Kidney epithelial cell (primary cell): ENCODE measurements around the gene CSNK1D. TPM values are rescaled to one million over a fixed set of nuclear protein-coding genes. Genes with fewer than 3 reads are reported as not detected.

Source experiments
- DNase-seq: peaks from one replicate; pipeline ENCODE4 v3.0.0-alpha.2; 2010; ENCODE audit warnings: low read depth
- H3K27me3 ChIP-seq: 2 replicates; pipeline ENCODE4 v1.6.0; 2011; ENCODE audit warnings: low read length; ENCODE audit not compliant: control insufficient read depth, insufficient read depth
- H3K36me3 ChIP-seq: 2 replicates; pipeline ENCODE4 v1.5.1; 2011; ENCODE audit warnings: low read length; ENCODE audit not compliant: control insufficient read depth, insufficient read depth
- H3K4me3 ChIP-seq: 2 replicates; pipeline ENCODE4 v1.5.1; 2011; ENCODE audit warnings: low read depth, mild to moderate bottlenecking, control low read depth, low read length
- total RNA-seq: library from RNA; depleted of rRNA; stranded (reverse); fragments of >200 nt; gene quantifications from 2 replicates; pipeline ENCODE4 v1.2.3, GENCODE V29; 2015
- TF ChIP-seq, protein P1 (sequence below): IDR thresholded peaks from 2 replicates; pipeline ENCODE4 v1.5.1; 2011; ENCODE audit warnings: mild to moderate bottlenecking, moderate library complexity, low read length, control low read depth, inconsistent platforms; ENCODE audit not compliant: insufficient read depth, poor library complexity, severe bottlenecking

CSNK1D gene
- total RNA-seq, 1 donor from 2014 or later = 61.7 TPM

DNA sequence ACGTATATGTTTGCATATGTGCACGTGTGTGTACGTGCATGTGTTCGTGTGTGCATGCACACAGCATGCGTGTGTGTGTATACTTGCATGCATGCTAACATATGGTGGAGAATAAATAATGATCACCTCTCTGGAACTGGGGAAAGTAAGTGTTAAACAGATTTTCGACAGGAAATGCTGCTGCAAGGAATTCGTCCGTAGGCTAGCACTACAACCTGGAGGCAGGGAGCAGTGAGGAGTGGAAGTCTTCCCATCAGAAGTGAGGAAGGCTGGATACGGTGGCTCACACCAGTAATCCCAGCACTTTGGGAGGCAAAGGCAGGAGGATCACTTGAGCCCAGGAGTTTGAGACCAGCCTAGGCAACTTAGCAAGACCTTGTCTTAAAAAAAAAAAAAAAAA, 4.8 kb upstream of the CSNK1D start:
- Histone ChIP-seq H3K27me3 (no peaks in the 10 kb centered on the region), H3K36me3 (no peaks in the 10 kb centered on the region), H3K4me3 (no peak overlapping the region)
- TF ChIP-seq, protein P1, sequence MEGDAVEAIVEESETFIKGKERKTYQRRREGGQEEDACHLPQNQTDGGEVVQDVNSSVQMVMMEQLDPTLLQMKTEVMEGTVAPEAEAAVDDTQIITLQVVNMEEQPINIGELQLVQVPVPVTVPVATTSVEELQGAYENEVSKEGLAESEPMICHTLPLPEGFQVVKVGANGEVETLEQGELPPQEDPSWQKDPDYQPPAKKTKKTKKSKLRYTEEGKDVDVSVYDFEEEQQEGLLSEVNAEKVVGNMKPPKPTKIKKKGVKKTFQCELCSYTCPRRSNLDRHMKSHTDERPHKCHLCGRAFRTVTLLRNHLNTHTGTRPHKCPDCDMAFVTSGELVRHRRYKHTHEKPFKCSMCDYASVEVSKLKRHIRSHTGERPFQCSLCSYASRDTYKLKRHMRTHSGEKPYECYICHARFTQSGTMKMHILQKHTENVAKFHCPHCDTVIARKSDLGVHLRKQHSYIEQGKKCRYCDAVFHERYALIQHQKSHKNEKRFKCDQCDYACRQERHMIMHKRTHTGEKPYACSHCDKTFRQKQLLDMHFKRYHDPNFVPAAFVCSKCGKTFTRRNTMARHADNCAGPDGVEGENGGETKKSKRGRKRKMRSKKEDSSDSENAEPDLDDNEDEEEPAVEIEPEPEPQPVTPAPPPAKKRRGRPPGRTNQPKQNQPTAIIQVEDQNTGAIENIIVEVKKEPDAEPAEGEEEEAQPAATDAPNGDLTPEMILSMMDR = no peak
- DNase-seq = no peak

- TF ChIP-seq, protein P1 = no peak
- no peak overlapping the region for H3K4me3 ChIP-seq
- DNase-seq = no peak
- no peaks in the 10 kb centered on the region for H3K27me3 ChIP-seq
- H3K36me3 ChIP-seq = no peaks in the 10 kb centered on the region
Measured at GRCh38 chr17:82277851-82278250, 4.4 kb upstream of the CSNK1D start.

- TF ChIP-seq, protein P1 = no peak
Measured at GRCh38 chr17:82276938-82277337, 3.4 kb upstream of the CSNK1D start.

GRCh38 chr17:82275326-82275725, 1.8 kb upstream of the CSNK1D start:
- TF ChIP-seq, protein P1 = no peak
- no peak overlapping the region for H3K4me3 ChIP-seq
- no peak for DNase-seq
- no peaks in the 10 kb centered on the region for H3K36me3 ChIP-seq
- no peaks in the 10 kb centered on the region for H3K27me3 ChIP-seq

More at GRCh38 chr17:82276938-82277337, 3.4 kb upstream of the CSNK1D start:
- Histone ChIP-seq H3K27me3 (no peaks in the 10 kb centered on the region), H3K4me3 (no peak overlapping the region), H3K36me3 (no peaks in the 10 kb centered on the region)
- no peak for DNase-seq

DNA sequence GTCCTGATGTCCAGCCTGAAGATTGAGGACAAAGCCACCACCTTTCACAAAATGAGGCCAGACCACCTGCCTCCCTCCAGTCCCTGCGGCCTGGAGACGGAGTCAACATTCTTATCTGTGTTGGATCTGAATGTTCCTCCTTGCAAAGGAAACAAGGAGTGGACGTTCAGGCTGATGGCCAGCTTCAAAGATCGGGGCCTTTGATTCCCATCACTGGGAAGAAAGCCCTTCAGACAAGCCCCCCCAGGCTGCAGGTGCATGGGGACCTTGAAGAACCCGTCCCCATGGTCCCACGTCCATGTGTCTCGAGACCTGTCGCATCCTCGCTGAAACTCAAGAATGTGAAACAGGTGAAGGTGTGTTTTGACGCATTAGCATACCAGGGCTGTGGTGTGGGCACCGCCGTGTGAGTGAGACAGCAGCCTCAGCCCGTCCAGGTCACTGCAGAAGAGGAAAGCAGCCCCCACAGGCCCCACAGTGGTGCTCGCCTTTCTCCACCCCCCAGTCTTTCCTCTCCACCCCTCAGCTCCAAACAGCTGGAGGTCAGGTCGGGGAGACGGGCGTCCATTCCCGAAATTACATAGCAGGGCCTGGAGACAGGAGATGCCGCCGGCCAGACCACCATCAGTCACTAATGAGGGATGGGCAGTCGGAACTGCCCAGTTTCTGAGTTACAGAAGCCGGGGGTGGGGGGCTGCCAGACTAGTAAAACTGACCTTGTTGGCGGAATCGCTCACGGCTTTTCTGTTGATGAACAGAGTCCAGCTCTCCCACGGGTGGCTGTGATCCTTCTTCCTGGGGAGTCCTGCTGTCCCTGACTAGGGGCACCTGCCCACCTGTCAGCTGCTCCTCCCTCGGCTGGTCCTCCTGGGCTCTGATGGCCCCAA, 877 bp upstream of the CSNK1D start:
- DNase-seq = no peak
- H3K4me3 ChIP-seq = peak overlapping the region; percentile 92
- H3K36me3 ChIP-seq = no peaks in the 10 kb centered on the region
- TF ChIP-seq, protein P1 = no peak
- H3K27me3 ChIP-seq = no peaks in the 10 kb centered on the region
